ENCODE results near the gene CYP4F22. TPM values are rescaled to one million over a fixed set of nuclear protein-coding genes. Genes with fewer than 3 reads are reported as not detected.

CYP4F22 gene
- total RNA-seq, 1 experiment from 2014 or later: not detected

DNA sequence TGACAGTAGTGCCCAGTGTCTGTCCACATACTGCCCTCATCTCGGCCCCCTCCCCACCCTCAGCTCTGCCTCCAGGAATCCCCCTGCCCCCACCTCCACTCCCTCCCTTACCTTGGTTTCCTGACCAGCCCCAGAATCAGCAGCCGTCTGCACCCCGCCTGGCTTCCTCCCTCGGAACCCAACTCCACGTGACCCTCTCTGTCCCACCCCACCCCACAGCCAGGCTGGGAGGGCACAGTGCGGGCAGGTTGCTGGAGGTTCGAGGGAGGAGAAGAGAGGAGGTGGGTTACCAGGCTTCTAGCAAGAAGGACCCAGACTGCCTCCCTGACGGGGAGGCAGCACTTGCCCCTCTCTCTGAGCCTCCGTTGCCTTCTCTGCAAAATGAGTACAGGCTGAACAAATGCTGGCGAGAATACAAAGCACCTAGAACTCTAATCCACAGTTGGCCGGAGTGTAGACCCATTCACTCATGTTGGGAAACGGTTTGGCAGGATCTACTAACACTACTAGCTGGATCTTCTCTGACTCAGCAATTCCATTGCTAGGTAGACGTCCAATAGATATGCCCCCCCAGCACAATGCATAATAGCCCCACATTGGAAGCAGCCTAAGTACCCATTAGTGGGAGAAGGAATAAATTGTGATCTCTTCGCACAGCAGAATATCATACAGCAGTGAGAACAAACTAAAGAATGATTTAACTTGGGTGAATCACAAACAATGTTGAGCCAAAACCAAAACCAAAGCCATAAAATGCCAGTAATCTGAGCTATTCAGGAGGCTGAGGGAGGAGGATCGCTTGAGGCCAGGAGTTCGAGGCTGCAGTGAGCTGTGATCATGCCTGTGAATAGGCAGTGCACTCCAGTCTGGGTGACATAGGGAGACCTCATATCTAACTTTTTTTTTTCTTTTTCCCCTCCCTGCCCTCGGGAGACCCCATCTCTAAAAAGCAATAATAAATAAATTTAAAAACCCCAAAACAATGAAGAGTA, 43.6 kb upstream of the CYP4F22 start, which contains the start of gene RASAL3:
TSS of gene RASAL3 (minus strand) at position 151 of the 992 bp plus-strand sequence. CDS start 186 bp downstream, outside the sequence.
- Histone ChIP-seq H3K14ac (ENCODE audit: insufficient read depth, low read length) (no peak within 1 kb of the TSS), H2BK5ac (ENCODE audit: insufficient read length, low read length) (no peak within 1 kb of the TSS), H2BK120ac (ENCODE audit: low read depth, low read length, poor library complexity, severe bottlenecking) (no peak within 1 kb of the TSS), H3K56ac (ENCODE audit: insufficient read length, low read depth, low read length) (no peak within 1 kb of the TSS), H3K27me3 (ENCODE audit: insufficient read depth, low read length) (peaks cover 11% of the 10 kb centered on the region; the same call in 1 of the 2 replicates), H3T11ph (ENCODE audit: low read length) (no peak within 1 kb of the TSS), H4K91ac (ENCODE audit: insufficient read length, low read depth, low read length) (no peak within 1 kb of the TSS), H4K5ac (ENCODE audit: insufficient read length, low read depth, low read length) (no peak within 1 kb of the TSS), H2BK15ac (ENCODE audit: low read depth, low read length) (no peak within 1 kb of the TSS), H2BK20ac (ENCODE audit: low read depth, low read length, poor library complexity, severe bottlenecking) (no peak within 1 kb of the TSS), H3K4me1 (ENCODE audit: insufficient read depth, low read length) (no peaks in the 10 kb centered on the region; the same call in 1 of the 2 replicates), H3K4me2 (ENCODE audit: insufficient read depth, insufficient read length, low read length) (no peak within 1 kb of the TSS), H3K27ac (ENCODE audit: insufficient read length, low read depth, low read length) (no peak within 1 kb of the TSS), H2AK5ac (ENCODE audit: insufficient read length, low read length) (no peak within 1 kb of the TSS), H4K20me1 (ENCODE audit: control insufficient read depth, insufficient read depth, insufficient read length) (no peaks in the 10 kb centered on the region), H3K23ac (ENCODE audit: insufficient read length, low read depth, low read length) (no peak within 1 kb of the TSS), H3K4ac (ENCODE audit: low read depth, low read length) (no peak within 1 kb of the TSS), H4K8ac (replicated peaks; ENCODE audit: insufficient read length, low read depth, low read length) (no peak within 1 kb of the TSS), H3K79me2 (ENCODE audit: insufficient read depth, low read length) (no peaks in the 10 kb centered on the region), H3K9me3 (ENCODE audit: control insufficient read depth, low read depth, low read length) (no peaks in the 10 kb centered on the region), H3K18ac (ENCODE audit: insufficient read length, low read depth, low read length) (no peak within 1 kb of the TSS), H3K79me1 (ENCODE audit: insufficient read depth, low read depth, low read length, poor library complexity, severe bottlenecking) (no peaks in the 10 kb centered on the region), H2AFZ (ENCODE audit: low read length) (no peak within 1 kb of the TSS), H3K9ac (ENCODE audit: extremely low read depth, insufficient read length, low read length) (no peak within 1 kb of the TSS), H3K23me2 (ENCODE audit: insufficient read length, low read depth, low read length, poor library complexity, severe bottlenecking) (no peaks in the 10 kb centered on the region), H2BK12ac (ENCODE audit: insufficient read length, low read depth, low read length) (no peak within 1 kb of the TSS)
- no CpG with 5 or more reads among the region's 17 CpGs for WGBS (ENCODE audit: extremely low coverage, insufficient read length, low lambda C conversion rate)
- Mint-ChIP-seq H3K9me3 (peaks cover 0 to 5% of the 10 kb centered on the region in 2 experiments; a peak in 4 of 5 replicates), H3K4me3 (no peak within 1 kb of the TSS), H3K27me3 (ENCODE audit: low read depth) (peaks cover 56% of the 10 kb centered on the region), H3K27ac (no peak within 1 kb of the TSS), H3K4me1 (0 out of 4 replicates have a peak, but pooled peaks cover 0 to 2% of the 10 kb centered on the region in 2 experiments), H3K36me3 (ENCODE audit: insufficient read depth in 1 of 3, low read depth in 3 of 3) (no peaks in the 10 kb centered on the region)
- TF ChIP-seq, protein P1, sequence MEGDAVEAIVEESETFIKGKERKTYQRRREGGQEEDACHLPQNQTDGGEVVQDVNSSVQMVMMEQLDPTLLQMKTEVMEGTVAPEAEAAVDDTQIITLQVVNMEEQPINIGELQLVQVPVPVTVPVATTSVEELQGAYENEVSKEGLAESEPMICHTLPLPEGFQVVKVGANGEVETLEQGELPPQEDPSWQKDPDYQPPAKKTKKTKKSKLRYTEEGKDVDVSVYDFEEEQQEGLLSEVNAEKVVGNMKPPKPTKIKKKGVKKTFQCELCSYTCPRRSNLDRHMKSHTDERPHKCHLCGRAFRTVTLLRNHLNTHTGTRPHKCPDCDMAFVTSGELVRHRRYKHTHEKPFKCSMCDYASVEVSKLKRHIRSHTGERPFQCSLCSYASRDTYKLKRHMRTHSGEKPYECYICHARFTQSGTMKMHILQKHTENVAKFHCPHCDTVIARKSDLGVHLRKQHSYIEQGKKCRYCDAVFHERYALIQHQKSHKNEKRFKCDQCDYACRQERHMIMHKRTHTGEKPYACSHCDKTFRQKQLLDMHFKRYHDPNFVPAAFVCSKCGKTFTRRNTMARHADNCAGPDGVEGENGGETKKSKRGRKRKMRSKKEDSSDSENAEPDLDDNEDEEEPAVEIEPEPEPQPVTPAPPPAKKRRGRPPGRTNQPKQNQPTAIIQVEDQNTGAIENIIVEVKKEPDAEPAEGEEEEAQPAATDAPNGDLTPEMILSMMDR (conservative IDR thresholded peaks at IDR 0.05): no peak
- peak; percentile 59 for DNase-seq
